HG03025 (cell line): ENCODE measurements around the gene MTMR6.

ENCODE experiments used
- ATAC-seq: cut with Tn5 transposase; IDR thresholded peaks from one replicate; pipeline ENCODE4 v1.9.1; 2021; ENCODE audit warnings: mild to moderate bottlenecking, moderate library complexity; ENCODE audit not compliant: unreplicated experiment, low FRiP score

MTMR6 gene

DNA sequence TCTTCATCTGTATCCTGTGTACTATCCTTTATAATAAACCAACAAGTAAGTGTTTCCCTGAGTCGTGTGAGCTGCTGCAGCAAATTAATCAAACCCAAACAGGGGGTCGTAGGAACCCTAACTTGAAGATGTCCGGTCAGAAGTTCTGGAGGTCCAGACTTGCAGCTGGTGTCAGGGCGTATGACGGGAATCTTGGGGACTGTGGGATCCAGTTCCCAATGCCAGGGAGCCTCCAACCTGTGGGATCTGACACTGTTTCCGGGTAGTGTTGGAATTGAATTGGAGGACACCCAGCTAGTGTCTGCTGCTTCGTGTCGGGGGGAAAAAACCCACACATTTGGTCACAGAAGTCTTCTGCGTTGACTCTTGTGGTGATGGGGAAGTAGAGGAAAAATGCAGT, 63.1 kb downstream of the MTMR6 start:
- no peak for ATAC-seq

DNA sequence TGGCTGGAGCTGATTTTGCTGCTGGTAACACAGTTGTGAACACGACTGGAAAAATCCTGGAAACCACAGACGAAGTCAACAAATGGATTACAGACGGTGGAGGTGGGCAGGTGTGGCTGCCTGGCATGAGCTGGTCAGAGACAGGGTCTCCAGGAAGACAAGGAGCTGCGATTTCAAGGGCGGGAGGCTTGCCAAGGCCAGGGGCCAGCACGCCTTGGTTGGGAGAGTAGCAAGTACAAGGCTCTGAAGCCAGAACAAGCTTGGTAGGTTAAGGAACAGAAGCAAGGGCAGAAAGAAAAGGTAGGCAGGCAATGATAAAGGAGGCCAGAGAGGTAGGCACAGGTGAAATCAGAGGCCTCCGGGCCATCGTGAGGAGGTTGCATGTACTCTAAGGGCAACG, 64.5 kb downstream of the MTMR6 start:
- ATAC-seq, result no peak

DNA sequence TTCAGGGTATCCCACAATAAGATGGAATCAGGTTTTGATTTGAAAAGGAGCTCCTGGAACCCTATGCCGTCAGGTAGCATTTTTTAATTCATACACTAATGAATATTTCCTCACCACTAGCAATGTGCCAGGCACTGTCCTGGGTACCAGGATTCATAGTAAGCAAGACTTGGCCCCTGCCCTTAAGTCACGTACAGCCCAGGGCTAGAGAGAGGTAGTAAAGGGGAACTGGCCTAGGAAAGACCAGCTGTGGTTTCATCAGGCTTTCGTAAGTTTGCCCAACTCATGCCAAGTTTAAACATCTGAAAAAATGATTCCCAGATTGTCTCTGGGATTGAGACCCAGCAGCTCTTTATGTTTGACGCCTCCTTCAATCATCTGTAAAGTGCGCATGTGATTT, 69.3 kb downstream of the MTMR6 start:
- ATAC-seq, result no peak

DNA sequence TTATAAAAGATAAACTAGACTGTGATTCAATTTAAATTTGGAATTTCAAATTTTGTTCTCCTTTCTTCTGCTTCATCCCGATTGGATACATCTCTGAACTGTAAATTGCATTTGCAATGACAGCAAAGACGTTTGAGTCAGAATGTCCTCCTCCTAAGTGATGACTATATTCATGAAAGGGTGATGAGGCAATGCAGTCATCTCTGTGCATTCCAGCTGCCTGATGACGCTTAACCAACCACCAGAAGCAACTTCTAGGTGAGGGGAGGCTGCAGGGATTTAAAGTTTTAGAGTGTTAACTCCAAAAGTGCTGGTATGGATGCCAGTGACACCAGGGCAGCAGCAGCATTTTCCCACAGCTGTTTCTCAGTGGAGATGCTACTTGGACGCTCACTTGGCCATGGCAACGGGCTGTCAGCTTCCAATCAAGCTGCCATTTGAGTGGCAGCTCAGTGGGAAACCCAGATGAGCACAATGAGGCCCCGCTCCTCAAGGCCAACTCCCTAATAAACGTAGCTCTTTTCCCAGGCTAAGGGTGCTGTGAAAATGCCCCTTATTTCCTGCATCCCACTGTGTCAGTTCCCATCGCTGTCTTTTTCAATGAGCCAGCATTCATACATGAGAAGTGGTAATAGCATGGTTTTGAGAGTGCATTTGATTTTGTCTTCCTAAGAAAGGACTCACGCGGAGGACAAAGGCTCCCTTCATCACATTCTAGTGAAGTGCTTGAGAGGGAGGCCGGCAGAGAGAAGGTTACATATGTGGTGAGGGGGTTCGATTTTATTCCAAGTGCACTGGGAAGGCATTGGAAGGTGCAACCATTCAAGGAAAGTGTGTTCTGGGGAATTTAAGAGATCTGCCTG, 70.0 kb downstream of the MTMR6 start:
- ATAC-seq, result no peak

DNA sequence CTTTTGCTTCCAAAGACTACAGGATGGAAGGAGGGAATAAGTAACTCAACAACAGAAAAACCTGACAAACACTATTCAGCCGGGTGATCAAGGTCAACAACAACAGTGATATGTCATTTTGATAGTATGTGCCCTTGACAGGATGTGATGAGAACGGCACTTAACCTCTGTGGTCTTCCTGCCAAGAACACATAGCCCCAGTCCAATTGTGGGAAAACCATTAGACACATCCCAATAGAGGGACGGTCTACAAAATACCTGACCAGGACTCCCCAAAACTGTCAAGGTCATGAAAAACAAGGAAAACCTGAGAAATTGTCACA, 72.1 kb downstream of the MTMR6 start:
- ATAC-seq, result no peak

DNA sequence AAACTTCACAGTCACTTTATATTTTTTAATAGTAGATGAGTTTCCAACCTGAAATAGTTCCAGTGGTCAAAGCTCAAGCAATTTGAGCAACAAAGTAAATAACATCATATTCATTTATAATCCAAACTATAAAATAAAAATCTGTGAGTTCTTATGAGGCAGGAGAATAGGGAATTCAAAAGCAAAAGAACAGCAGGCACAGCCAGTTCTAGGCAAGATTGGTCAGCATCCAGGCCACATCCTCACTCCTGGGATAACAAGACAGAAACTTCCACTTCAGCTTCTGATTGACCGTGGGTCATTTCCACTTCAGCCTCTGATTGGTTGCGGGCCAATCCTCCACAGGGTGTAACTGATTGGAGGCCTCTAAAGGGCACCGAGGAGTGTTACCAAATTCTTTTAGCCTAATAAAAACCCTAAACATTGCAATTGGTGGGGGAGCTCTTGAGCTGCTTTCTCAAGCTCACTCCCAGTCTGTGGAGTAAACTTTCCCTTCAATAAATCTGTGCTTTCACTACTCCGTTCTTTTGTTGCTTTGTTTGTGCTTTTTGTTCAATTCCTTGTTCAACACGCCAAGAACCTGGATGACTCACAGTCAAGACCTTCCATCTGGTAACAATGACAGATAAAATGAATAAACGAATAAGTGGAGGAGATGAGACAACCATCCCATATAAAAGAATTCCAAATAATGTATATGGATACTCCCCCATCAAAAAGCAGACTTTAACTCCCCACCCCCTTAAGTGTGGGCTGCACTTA, 72.6 kb downstream of the MTMR6 start:
- ATAC-seq, result no peak

DNA sequence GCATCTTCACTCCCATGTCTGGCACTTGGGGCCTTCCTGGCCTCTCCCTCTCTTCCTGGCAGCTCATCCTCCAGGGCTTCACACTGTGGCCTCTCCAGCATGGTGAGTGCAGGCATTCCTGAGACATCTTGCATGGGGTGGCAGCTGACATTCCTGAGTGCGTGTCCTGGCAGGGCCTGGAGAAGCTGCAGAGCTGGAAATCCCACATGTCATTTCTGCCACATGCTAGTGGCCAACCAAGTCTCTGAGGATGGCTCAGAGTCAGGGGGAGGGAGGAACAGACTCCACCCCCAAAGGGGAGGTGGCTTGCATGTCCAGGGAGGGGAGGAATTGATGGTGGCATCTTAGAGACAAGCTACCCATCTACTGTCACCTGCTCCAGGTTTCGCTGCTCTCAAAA, 73.6 kb downstream of the MTMR6 start:
- ATAC-seq, result no peak

DNA sequence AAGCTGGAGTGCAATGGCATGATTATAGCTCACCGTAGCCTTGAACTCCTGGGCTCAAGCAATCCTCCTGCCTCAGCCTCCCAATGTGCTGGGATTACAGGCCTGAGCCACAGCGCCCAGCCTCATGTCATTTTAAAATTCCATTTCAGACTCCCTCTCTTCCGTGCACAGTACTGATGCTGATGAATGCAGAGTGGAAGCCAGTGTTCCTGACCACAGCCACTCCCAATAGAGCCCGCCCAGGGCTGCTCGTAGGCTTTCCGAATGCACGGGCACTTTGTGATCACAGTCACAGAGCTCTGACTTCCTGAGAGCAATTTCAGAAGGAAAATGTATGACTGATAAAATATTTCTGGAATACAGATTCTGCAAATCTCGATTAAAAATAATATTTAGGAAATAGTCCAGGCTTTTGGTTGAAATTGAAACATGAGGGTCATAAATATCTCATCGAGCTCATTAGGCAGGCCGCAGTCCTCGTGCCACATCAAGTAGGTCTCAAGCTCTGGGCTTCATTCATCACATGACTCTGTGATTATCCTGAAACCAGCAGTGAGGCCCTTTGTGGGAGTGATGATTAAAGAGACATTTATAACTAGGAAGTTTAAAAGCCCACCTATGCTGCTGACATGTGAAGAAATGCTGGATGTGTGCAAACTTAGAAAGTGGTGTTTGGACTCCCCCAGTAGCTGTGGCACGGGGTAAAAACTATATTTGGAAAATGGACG, 76.3 kb downstream of the MTMR6 start:
- ATAC-seq, result no peak

DNA sequence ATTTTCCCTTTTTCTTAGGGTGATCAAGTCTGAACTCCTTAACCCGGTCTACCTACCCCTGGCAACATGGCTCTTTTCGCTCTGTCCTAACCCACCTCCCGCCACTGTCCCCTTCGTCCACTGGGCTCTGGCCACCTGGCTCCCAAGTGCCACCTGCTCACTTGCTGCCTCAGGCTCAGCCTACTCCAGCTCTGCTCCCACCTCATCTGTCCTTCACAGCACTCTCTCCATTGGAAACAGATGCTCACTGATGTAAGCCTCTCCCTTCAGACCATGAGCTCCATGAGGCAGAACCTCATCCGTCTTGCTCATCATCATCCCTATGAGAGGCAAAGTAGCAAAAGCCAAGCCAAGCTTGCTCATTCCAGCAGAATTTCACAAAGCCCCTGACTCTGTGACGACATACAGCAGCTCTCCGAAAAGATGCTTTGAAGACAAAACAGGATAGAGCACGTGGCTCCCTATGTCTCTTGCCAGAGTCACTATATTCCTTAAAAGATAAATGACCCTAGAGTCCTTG, 79.9 kb downstream of the MTMR6 start:
- ATAC-seq, result no peak

DNA sequence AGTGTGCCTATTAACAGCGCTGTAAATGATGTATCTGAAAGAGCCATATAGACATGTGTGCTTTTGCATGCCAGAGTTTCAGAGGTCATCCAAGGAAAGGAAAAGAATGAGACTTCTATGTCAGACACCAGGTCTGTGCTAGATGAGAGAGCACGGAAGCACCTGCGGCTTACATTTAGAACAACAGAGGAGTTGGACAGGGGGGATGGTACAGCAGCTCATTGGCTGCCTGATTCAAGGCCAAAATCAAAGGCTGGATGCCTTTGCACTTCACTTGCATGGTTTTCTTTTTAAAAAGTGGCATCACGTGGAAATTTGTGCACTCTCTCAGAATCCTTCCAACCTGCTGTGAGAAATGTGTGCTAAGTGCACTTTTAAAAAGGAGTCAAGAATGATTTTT, 82.4 kb downstream of the MTMR6 start:
- ATAC-seq, result no peak

DNA sequence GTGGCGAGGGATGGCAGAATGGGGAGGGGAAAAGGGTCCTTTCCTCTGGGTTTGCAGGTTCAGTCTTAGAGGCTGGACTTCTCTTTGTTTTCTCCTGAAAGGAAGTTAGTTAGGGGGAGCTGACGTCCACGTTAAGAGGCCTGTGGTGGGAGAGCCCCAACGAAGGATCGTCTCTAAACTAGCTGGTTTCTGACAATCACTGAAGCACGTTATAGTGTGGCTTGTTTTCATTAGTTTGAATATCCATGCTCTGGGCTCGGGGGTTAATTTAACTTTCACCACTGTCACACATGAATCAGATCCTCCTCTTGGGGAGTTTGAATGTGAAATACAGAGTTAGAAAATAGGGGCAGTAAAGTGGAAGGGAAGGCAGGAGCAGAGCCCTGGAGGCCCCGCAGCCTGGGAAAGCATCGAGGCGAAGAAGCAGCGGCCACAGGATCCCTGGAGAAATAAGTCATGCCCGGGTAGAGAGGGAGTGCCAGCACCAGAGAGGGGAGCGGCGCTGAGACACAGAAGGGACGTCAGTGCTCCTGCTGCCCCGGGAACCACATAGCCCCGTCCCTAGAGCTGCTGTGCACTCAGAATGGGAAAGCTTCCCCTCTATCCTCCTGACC, 84.1 kb downstream of the MTMR6 start:
- no peak for ATAC-seq

DNA sequence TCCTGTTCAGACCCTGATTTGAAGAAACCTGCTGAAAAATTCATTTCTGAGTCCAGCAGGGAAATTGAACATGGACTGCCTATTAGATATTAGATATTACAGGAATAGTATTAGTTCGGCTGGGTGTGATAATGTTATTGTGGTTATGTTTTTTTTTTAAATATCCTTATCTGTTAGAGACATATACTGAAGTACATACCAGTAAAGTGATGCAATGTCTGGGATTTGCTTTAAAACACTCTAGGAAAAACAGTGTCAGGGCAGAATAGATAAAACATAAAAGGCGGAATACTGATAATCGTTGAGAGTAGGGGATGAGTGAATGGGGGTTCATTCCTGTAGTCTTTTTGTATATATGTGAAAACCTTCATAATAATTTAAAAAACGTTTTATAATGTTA, 86.5 kb downstream of the MTMR6 start:
- no peak for ATAC-seq

DNA sequence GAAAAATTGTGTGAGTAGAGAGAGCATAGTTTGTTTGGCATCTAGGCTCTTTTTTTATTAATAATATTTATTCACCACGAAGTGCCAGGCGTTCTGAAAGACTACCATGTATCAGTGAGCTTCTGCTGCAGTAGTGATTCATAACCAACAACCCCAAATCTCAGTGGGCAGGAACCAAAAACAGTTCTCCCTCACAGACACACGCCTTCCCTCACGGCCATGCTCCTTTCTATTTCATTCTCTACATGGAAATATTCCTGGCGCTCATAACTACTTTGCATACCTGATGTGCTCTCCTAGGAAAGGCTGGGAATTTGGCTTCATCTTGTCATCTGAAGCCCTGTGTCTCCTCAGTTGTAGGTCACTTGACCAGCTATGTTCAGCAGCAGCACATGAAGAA, 88.6 kb downstream of the MTMR6 start:
- no peak for ATAC-seq

DNA sequence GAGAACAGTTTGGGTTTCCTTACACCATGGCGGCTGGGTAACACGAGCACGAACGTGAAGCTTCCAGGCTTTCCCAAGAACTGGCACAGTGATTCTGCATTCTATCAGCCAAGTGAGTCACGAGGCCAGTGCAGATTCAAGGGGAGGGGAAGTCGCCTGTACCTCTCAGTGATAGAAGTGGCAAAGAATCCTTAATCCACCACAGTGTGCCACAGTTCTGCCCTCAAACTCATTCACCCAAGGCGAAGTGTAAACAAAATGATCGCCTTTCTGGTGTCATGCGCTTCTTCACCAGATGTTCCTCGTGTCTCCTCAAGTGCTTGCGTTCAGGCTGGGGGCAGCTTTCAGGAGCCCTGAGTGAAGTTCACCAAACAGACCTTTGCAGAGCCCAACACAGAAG, 90.3 kb downstream of the MTMR6 start:
- ATAC-seq, result no peak
